NB4 (cell line): ENCODE results near the gene SEC24C.
"Not testable (repeated sequence)": the region's sequence is repeated elsewhere in the genome, so short reads cannot be mapped to it uniquely, and the experiment has no call there.

Source experiments
- MAX ChIP-seq: IDR thresholded peaks from 2 replicates; pipeline ENCODE4 v1.6.1; 2011; ENCODE audit warnings: low read depth, low read length
- POLR2A ChIP-seq: IDR thresholded peaks from 2 replicates; pipeline ENCODE4 v1.6.1; 2011; ENCODE audit warnings: mild to moderate bottlenecking; ENCODE audit not compliant: insufficient read length; ENCODE audit errors: extremely low read depth

GRCh38 chr10:73713912-73714311 is 30.3 kb upstream of the SEC24C start:
- not testable (repeated sequence) for TF ChIP-seq MAX, POLR2A
